WI38 (cell line): ENCODE measurements around the gene ZFYVE28.

Experiments
- H3K4me3 ChIP-seq: 2 replicates; pipeline ENCODE4 v1.5.1; 2011; ENCODE audit warnings: low read depth, mild to moderate bottlenecking, control low read depth, low read length
- TF ChIP-seq, protein P1 (sequence below): IDR thresholded peaks from 2 replicates; pipeline ENCODE4 v1.5.1; 2012; ENCODE audit warnings: low read depth, mild to moderate bottlenecking, control low read depth, low read length

Gene ZFYVE28

DNA sequence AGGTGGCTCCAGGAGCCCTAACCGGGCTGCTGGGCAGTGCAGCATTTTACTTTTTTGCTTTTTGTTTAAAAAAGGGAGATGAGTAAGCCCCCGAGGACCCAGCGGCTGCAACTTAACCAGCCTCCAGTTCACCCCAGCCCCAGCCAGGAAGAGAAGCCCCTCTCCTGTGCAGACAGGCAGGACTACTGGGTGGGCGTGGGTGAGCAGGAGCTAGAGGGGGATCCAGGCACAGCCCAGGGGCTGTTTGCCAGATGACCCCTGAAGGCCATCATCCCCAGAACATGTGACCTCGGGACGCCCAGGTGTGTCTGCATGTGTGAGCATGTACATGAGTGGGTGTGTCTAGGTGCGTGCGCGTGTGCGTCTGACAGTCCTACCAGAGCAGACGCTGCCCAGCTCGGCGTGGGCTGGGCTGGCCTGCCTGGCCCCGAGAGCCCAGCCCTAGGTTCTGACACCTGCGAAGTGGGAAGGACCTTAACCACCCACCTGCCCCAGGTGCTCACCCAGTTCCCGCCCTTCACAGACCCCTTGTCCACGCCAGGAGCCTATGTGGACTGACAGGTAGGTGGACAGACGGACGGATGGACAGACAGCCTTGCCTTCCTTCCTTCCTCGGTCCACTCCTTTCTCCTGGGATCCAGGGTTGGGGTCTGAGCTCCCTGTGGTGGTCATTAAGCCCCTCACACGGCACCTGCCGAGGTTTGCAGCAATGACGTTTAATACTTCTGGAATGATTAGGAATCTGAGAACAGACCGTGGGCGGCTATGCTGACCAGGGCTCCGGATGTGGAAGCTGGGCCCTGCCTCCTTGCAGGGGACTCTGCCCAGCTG, 168.7 kb downstream of the ZFYVE28 start:
- TF ChIP-seq, protein P1, sequence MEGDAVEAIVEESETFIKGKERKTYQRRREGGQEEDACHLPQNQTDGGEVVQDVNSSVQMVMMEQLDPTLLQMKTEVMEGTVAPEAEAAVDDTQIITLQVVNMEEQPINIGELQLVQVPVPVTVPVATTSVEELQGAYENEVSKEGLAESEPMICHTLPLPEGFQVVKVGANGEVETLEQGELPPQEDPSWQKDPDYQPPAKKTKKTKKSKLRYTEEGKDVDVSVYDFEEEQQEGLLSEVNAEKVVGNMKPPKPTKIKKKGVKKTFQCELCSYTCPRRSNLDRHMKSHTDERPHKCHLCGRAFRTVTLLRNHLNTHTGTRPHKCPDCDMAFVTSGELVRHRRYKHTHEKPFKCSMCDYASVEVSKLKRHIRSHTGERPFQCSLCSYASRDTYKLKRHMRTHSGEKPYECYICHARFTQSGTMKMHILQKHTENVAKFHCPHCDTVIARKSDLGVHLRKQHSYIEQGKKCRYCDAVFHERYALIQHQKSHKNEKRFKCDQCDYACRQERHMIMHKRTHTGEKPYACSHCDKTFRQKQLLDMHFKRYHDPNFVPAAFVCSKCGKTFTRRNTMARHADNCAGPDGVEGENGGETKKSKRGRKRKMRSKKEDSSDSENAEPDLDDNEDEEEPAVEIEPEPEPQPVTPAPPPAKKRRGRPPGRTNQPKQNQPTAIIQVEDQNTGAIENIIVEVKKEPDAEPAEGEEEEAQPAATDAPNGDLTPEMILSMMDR, result no peak
- H3K4me3 ChIP-seq, result no peak overlapping the region

DNA sequence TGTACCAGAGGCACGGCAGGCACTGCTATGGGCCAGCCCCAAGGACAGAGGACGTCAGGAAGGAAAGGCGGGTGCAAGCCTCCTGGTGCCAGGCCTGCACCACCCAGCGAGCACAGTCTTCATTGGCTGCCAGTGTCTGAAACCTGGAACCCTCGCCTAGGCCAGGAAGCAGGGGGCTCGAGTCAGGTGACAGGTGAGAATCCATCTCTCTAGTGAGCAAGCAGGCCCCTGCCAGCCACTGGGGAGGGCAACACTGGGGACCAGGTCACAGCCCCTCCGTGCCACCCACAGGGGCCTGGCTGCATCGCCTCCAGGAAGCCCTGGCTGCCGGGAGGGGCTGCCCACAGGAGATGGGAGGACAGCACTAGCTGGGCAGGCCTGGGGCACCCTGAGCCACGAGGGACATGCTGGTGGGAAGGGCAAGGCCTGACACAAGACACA, 169.6 kb downstream of the ZFYVE28 start:
- no peak overlapping the region for H3K4me3 ChIP-seq
- TF ChIP-seq, protein P1, result no peak

DNA sequence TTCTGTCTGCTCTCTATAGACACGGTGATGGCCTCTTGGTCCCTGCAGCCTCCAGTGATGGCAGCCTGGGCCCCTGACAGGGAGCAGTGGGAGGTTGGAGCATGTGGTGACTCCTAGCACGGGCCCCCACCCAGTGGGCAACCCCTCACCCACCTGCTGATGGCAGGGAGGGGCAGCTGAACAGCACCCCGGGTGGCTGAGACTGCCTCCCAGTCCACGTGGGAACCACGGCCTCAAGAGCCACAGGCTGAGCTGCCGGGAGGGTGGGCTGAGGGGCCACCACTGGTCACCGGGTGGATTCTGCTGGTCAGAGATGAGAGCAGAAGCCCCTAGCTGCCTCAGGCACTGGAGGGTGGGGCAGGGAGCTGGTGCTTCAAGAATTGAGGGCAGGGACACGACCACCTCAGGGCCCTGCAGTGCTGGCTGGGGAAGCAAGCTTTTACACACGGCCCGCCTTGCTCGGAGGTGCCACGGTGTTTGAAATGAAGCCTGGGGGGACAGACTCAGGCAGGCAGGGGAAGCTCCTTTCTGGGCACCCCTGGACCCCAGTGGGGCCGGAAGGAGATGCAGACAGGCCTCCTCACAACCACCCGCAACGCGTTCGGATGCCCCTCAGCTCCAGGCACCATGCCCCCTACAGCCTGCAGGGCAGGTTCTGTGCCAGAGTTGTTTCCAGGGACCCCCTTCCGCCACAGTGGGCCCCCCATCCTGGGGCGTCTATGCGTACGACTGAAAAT, 170.2 kb downstream of the ZFYVE28 start:
- TF ChIP-seq, protein P1, result no peak
- H3K4me3 ChIP-seq, result no peak overlapping the region

DNA sequence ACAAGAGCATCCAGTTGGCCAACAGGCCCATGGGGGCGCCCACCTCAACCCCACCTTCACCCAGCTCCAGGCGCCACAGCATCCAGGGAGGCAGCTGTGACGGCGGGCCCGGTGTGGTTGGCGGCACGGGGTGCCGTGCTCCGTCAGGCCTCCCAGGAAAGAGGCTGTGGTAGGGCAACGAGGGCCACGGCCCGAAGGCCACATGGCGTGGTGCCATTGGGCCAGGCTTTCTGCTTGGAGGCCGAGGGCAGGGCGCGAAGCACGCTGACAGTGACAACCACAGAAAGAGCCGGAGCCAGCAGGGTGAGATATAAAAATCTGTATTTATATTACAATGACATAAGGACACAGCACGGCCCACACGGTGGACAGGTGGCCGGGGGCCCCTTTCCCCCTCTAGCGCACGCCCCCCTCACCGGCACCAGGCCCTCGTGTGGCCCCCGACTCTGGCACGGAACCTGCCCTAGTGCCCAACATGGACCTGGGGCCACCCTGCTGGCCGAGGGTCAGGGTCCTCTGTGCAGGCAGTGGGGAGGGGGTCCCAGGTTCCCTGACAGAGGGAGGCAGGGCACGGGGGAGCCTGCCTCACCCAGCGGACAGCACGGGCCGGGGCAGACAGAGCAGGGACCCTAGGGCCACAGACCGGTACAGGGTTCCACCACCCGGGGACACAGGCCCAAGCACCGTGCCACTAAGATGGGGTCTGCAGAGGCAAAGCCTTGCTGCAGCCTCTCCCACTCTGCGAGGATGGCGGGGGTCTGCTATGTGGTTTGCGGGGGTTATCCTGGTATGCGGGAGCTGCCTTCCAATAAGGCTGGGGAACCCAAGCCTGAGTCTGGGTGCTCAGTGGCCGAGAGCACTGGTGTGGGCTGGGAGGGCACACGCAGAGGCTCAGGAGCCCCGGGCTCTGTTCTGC, 171.1 kb downstream of the ZFYVE28 start:
- TF ChIP-seq, protein P1, result no peak
- H3K4me3 ChIP-seq, result no peak overlapping the region

DNA sequence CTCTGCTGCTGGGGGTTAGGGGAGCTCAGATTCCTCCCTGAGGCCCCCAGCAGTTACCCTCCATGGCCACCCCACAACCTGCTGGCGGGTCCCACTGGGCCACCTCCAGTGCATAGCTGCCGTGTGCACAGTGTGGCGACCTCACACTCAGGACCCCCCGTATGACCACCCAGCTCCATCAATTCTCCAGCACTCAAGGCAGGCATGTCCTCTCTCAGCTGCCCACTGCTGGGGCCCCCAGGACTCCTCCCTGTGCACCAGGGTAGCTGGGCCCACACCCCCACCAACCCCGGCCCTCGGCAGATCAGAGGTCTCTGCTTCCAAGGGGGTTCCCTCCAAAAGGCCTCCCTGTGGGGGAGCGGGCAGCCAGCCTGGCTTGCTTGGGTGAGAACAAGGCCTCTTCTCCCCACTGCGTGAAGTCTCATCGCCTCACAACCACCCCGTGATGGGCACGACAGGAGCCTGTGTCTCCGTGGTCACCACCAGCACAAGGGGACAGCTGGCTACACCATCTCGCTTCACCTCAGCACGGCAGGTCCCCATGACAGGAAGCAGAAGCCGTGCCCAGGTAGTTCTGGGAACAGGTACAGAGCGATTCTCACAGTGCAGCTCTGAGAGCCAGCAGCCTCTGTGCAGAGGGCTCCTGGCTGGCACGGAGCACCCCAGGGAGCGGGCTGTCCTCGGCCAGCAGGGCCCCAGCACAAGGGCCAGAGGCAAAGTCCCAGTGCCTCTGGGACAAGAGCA, 171.9 kb downstream of the ZFYVE28 start:
- TF ChIP-seq, protein P1, result no peak
- no peak overlapping the region for H3K4me3 ChIP-seq

DNA sequence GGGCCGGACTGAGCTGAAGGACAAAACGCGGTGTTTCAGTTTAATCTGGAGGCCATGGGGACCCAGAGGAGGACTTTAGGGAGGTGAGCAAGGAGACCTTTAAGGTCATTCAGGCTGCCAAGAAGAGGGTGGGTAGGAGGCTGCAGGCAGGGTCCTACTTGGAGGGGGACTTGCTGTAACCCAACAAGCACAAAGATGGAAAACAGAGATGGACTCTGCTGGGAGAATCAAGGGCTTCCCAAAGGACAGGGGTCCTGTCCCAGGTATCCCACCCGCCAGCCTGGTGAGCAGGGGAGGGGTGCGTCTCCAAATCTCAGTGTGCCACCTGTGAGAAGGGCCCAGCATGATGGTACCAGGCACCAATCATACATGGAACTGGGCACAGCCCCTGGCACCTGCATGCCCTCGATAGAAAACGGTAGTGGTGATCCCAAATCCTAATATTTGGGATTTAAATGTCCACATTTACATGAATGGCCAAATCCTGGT, 172.6 kb downstream of the ZFYVE28 start:
- TF ChIP-seq, protein P1, result no peak

More for the DNA sequence above, 172.6 kb downstream of the ZFYVE28 start:
- no peak overlapping the region for H3K4me3 ChIP-seq
